K562 (cell line): ENCODE measurements around the gene TRPC4AP. TPM values are rescaled to one million over a fixed set of nuclear protein-coding genes. Genes with fewer than 3 reads are reported as not detected.
A peak's percentile ranks its signal among the peaks of the same experiment; 100 is the strongest.

Experiments
- PTBP1 ChIP-seq: fragments of 200-400 bp; formaldehyde crosslinking; IDR thresholded peaks from 2 replicates; pipeline ENCODE4 v1.6.1; 2017; ENCODE audit warnings: low read depth, low read length
- RB1 ChIP-seq: fragments of 450-650 bp; IDR thresholded peaks from 2 replicates; pipeline ENCODE4 v1.6.1; 2017; ENCODE audit warnings: low read depth, mild to moderate bottlenecking
- TRIM24 ChIP-seq, 2 experiments: fragments of 450-650 bp; IDR thresholded peaks; 2 replicates each; pipeline ENCODE4 v1.6.1; 2016
- polyA plus RNA-seq, 8 experiments: library from polyadenylated mRNA; depleted of rRNA in 4 of 8; stranded (reverse) in 5 of 8; unstranded in 3 of 8; fragments of >200 nt; fragmentation: Nextera tagmentation in 2 of 8; fragmentation: Illumina TruSeq in 1 of 8; extraction: Ambion mirVana in 2 of 8; extraction: Trizol in 1 of 8; gene quantifications; 2 replicates each; pipeline versions ENCODE4 v1.2.1 to v1.2.3, GENCODE V29; 2011 to 2014; ENCODE audit warnings: inconsistent platforms in 1 of 8, missing spikeins in 1 of 8
- total RNA-seq, 7 experiments: library from RNA; depleted of rRNA in 6 of 7; stranded (reverse); fragments of >200 nt in 6 of 7; fragmentation: Illumina TruSeq in 2 of 7; extraction: Trizol in 2 of 7; gene quantifications; 2 replicates each; pipeline versions ENCODE4 v1.2.1 to v1.2.3, GENCODE V29; 2011 to 2021; ENCODE audit warnings: low replicate concordance in 1 of 7
- TF ChIP-seq, protein P1 (sequence below): sonication (generic); formaldehyde crosslinking; IDR thresholded peaks from 2 replicates; pipeline ENCODE4 v1.8.0; 2023; ENCODE audit warnings: mild to moderate bottlenecking, missing genetic modification reagents
- TF ChIP-seq, protein P2 (sequence below): fragments of 200-600 bp; sonication (generic); IDR thresholded peaks from one replicate; pipeline ENCODE4 v1.6.1; 2012; ENCODE audit warnings: mild to moderate bottlenecking, low read depth, low read length, inconsistent platforms
- TF ChIP-seq, protein P3 (sequence below): fragments of 450-650 bp; IDR thresholded peaks from 2 replicates; pipeline ENCODE4 v1.6.1; 2017; ENCODE audit warnings: mild to moderate bottlenecking, moderate library complexity
- TF ChIP-seq, protein P4 (sequence below), 2 experiments: fragments of 450-650 bp in 1 of 2; sonication (generic) in 1 of 2; formaldehyde crosslinking in 1 of 2; IDR thresholded peaks in 1 of 2; conservative IDR thresholded peaks in 1 of 2; 2 replicates each; pipeline versions ENCODE4 v1.6.1 to v1.8.1; 2016 to 2023; ENCODE audit warnings: mild to moderate bottlenecking in 2 of 2, moderate library complexity in 2 of 2, inconsistent platforms in 1 of 2, missing genetic modification reagents in 1 of 2
- TF ChIP-seq, protein P5 (sequence below): fragments of 250-450 bp; sonication (Bioruptor Pico); IDR thresholded peaks from 2 replicates; pipeline ENCODE4 v1.8.0; 2021; ENCODE audit warnings: mild to moderate bottlenecking, moderate library complexity

The TRPC4AP gene
- total and polyA plus RNA-seq, 9 of the 15 experiments (the other 6 are each of a cell fraction or from before 2014, with no cell fraction given): 2.3 to 70.3 (median 33.3) TPM

DNA sequence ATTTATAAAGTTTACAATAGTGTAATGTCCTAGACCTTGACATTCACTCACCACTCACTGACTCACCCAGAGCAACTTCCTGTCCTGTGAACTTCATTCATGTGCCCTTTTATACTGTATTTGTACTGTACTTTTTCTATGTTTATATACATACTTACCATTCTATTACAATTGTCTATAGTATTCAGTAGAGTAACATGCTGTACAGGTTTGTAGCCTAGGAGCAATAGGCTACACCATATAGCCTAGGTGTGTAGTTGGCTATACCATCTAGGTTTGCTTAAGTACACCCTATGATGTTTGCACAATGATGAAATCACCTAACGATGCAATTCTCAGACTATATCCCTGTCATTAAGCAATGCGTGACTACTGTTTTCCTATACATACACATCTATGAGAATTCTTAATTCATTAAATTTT lies 37.1 kb upstream of the TRPC4AP start (continued):
- TF ChIP-seq, protein P1, sequence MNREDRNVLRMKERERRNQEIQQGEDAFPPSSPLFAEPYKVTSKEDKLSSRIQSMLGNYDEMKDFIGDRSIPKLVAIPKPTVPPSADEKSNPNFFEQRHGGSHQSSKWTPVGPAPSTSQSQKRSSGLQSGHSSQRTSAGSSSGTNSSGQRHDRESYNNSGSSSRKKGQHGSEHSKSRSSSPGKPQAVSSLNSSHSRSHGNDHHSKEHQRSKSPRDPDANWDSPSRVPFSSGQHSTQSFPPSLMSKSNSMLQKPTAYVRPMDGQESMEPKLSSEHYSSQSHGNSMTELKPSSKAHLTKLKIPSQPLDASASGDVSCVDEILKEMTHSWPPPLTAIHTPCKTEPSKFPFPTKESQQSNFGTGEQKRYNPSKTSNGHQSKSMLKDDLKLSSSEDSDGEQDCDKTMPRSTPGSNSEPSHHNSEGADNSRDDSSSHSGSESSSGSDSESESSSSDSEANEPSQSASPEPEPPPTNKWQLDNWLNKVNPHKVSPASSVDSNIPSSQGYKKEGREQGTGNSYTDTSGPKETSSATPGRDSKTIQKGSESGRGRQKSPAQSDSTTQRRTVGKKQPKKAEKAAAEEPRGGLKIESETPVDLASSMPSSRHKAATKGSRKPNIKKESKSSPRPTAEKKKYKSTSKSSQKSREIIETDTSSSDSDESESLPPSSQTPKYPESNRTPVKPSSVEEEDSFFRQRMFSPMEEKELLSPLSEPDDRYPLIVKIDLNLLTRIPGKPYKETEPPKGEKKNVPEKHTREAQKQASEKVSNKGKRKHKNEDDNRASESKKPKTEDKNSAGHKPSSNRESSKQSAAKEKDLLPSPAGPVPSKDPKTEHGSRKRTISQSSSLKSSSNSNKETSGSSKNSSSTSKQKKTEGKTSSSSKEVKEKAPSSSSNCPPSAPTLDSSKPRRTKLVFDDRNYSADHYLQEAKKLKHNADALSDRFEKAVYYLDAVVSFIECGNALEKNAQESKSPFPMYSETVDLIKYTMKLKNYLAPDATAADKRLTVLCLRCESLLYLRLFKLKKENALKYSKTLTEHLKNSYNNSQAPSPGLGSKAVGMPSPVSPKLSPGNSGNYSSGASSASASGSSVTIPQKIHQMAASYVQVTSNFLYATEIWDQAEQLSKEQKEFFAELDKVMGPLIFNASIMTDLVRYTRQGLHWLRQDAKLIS (CRISPR knock-in tag): no peak
- TF ChIP-seq, protein P2, sequence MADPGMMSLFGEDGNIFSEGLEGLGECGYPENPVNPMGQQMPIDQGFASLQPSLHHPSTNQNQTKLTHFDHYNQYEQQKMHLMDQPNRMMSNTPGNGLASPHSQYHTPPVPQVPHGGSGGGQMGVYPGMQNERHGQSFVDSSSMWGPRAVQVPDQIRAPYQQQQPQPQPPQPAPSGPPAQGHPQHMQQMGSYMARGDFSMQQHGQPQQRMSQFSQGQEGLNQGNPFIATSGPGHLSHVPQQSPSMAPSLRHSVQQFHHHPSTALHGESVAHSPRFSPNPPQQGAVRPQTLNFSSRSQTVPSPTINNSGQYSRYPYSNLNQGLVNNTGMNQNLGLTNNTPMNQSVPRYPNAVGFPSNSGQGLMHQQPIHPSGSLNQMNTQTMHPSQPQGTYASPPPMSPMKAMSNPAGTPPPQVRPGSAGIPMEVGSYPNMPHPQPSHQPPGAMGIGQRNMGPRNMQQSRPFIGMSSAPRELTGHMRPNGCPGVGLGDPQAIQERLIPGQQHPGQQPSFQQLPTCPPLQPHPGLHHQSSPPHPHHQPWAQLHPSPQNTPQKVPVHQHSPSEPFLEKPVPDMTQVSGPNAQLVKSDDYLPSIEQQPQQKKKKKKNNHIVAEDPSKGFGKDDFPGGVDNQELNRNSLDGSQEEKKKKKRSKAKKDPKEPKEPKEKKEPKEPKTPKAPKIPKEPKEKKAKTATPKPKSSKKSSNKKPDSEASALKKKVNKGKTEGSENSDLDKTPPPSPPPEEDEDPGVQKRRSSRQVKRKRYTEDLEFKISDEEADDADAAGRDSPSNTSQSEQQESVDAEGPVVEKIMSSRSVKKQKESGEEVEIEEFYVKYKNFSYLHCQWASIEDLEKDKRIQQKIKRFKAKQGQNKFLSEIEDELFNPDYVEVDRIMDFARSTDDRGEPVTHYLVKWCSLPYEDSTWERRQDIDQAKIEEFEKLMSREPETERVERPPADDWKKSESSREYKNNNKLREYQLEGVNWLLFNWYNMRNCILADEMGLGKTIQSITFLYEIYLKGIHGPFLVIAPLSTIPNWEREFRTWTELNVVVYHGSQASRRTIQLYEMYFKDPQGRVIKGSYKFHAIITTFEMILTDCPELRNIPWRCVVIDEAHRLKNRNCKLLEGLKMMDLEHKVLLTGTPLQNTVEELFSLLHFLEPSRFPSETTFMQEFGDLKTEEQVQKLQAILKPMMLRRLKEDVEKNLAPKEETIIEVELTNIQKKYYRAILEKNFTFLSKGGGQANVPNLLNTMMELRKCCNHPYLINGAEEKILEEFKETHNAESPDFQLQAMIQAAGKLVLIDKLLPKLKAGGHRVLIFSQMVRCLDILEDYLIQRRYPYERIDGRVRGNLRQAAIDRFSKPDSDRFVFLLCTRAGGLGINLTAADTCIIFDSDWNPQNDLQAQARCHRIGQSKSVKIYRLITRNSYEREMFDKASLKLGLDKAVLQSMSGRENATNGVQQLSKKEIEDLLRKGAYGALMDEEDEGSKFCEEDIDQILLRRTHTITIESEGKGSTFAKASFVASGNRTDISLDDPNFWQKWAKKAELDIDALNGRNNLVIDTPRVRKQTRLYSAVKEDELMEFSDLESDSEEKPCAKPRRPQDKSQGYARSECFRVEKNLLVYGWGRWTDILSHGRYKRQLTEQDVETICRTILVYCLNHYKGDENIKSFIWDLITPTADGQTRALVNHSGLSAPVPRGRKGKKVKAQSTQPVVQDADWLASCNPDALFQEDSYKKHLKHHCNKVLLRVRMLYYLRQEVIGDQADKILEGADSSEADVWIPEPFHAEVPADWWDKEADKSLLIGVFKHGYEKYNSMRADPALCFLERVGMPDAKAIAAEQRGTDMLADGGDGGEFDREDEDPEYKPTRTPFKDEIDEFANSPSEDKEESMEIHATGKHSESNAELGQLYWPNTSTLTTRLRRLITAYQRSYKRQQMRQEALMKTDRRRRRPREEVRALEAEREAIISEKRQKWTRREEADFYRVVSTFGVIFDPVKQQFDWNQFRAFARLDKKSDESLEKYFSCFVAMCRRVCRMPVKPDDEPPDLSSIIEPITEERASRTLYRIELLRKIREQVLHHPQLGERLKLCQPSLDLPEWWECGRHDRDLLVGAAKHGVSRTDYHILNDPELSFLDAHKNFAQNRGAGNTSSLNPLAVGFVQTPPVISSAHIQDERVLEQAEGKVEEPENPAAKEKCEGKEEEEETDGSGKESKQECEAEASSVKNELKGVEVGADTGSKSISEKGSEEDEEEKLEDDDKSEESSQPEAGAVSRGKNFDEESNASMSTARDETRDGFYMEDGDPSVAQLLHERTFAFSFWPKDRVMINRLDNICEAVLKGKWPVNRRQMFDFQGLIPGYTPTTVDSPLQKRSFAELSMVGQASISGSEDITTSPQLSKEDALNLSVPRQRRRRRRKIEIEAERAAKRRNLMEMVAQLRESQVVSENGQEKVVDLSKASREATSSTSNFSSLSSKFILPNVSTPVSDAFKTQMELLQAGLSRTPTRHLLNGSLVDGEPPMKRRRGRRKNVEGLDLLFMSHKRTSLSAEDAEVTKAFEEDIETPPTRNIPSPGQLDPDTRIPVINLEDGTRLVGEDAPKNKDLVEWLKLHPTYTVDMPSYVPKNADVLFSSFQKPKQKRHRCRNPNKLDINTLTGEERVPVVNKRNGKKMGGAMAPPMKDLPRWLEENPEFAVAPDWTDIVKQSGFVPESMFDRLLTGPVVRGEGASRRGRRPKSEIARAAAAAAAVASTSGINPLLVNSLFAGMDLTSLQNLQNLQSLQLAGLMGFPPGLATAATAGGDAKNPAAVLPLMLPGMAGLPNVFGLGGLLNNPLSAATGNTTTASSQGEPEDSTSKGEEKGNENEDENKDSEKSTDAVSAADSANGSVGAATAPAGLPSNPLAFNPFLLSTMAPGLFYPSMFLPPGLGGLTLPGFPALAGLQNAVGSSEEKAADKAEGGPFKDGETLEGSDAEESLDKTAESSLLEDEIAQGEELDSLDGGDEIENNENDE: no peak
- no peak for TF ChIP-seq PTBP1
- TF ChIP-seq RB1: no peak
- TF ChIP-seq, protein P3, sequence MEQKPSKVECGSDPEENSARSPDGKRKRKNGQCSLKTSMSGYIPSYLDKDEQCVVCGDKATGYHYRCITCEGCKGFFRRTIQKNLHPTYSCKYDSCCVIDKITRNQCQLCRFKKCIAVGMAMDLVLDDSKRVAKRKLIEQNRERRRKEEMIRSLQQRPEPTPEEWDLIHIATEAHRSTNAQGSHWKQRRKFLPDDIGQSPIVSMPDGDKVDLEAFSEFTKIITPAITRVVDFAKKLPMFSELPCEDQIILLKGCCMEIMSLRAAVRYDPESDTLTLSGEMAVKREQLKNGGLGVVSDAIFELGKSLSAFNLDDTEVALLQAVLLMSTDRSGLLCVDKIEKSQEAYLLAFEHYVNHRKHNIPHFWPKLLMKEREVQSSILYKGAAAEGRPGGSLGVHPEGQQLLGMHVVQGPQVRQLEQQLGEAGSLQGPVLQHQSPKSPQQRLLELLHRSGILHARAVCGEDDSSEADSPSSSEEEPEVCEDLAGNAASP: no peak
- TF ChIP-seq, protein P4, sequence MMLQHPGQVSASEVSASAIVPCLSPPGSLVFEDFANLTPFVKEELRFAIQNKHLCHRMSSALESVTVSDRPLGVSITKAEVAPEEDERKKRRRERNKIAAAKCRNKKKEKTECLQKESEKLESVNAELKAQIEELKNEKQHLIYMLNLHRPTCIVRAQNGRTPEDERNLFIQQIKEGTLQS (IDR thresholded peaks at IDR 0.05): peak; percentile 86
- TF ChIP-seq, protein P4 (CRISPR knock-in tag; conservative IDR thresholded peaks at IDR 0.05): no peak
- TF ChIP-seq, protein P5, sequence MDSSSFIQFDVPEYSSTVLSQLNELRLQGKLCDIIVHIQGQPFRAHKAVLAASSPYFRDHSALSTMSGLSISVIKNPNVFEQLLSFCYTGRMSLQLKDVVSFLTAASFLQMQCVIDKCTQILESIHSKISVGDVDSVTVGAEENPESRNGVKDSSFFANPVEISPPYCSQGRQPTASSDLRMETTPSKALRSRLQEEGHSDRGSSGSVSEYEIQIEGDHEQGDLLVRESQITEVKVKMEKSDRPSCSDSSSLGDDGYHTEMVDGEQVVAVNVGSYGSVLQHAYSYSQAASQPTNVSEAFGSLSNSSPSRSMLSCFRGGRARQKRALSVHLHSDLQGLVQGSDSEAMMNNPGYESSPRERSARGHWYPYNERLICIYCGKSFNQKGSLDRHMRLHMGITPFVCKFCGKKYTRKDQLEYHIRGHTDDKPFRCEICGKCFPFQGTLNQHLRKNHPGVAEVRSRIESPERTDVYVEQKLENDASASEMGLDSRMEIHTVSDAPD (CRISPR knock-in tag): no peak
- peak; percentile 9 to 35; a peak in 2 of 4 replicates for TF ChIP-seq TRIM24 (IDR thresholded peaks at IDR 0.05)
